HG02938 (cell line): Measurements from ENCODE around the gene GRIFIN.

ENCODE experiments used
- ATAC-seq: cut with Tn5 transposase; IDR thresholded peaks from one replicate; pipeline ENCODE4 v1.9.1; 2021; ENCODE audit warnings: mild to moderate bottlenecking, moderate library complexity; ENCODE audit not compliant: unreplicated experiment

Gene GRIFIN

GRCh38 chr7:2476298-2476697 lies at the start of gene GRIFIN:
GRIFIN (minus strand) TSS chr7:2476398; CDS start chr7:2476383, 15 bp downstream.
- no peak for ATAC-seq

- no peak for ATAC-seq
These were observed 48.8 kb upstream of the GRIFIN start for GRCh38 chr7:2524808-2525657.

- no peak for ATAC-seq
These were observed 48.0 kb upstream of the GRIFIN start for GRCh38 chr7:2523941-2524807.

GRCh38 chr7:2523461-2523936 lies 47.3 kb upstream of the GRIFIN start:
- no peak for ATAC-seq

- ATAC-seq = no peak
These were observed 46.7 kb upstream of the GRIFIN start for GRCh38 chr7:2522780-2523433.

- no peak for ATAC-seq
These were observed 45.9 kb upstream of the GRIFIN start for GRCh38 chr7:2521952-2522591.

GRCh38 chr7:2521341-2521745 lies 45.1 kb upstream of the GRIFIN start:
- no peak for ATAC-seq

- no peak for ATAC-seq
These were observed 44.6 kb upstream of the GRIFIN start for GRCh38 chr7:2520761-2521290.

GRCh38 chr7:2520131-2520760 lies 44.0 kb upstream of the GRIFIN start:
- ATAC-seq = no peak

- peak; percentile 71 for ATAC-seq
These were observed 43.1 kb upstream of the GRIFIN start, which contains the start of gene LFNG for GRCh38 chr7:2519119-2519930. LFNG (plus strand) TSS chr7:2519774; CDS start chr7:2519862, 88 bp downstream.

GRCh38 chr7:2518737-2519118 lies 42.5 kb upstream of the GRIFIN start:
- no peak for ATAC-seq

- no peak for ATAC-seq
These were observed 41.7 kb upstream of the GRIFIN start for GRCh38 chr7:2517678-2518507.

GRCh38 chr7:2517026-2517425 lies 40.8 kb upstream of the GRIFIN start:
- no peak for ATAC-seq

- ATAC-seq = no peak
These were observed 40.0 kb upstream of the GRIFIN start for GRCh38 chr7:2516194-2516555.

- ATAC-seq = no peak
These were observed 39.4 kb upstream of the GRIFIN start for GRCh38 chr7:2515424-2516193.

GRCh38 chr7:2514473-2515423 lies 38.5 kb upstream of the GRIFIN start:
- no peak for ATAC-seq
